CD4-positive, alpha-beta T cell treated with Interleukin-17A for 4 hours (primary cell): Measurements from ENCODE around the gene PARD6G.
"Not testable (repeated sequence)": the region's sequence is repeated elsewhere in the genome, so short reads cannot be mapped to it uniquely, and the experiment has no call there.

ENCODE experiments used
- DNase-seq: peaks from one replicate; pipeline ENCODE4 v3.0.0-alpha.2; 2020; ENCODE audit warnings: mixed read lengths

The PARD6G gene, protein sequence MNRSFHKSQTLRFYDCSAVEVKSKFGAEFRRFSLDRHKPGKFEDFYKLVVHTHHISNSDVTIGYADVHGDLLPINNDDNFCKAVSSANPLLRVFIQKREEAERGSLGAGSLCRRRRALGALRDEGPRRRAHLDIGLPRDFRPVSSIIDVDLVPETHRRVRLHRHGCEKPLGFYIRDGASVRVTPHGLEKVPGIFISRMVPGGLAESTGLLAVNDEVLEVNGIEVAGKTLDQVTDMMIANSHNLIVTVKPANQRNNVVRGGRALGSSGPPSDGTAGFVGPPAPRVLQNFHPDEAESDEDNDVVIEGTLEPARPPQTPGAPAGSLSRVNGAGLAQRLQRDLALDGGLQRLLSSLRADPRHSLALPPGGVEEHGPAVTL

DNA sequence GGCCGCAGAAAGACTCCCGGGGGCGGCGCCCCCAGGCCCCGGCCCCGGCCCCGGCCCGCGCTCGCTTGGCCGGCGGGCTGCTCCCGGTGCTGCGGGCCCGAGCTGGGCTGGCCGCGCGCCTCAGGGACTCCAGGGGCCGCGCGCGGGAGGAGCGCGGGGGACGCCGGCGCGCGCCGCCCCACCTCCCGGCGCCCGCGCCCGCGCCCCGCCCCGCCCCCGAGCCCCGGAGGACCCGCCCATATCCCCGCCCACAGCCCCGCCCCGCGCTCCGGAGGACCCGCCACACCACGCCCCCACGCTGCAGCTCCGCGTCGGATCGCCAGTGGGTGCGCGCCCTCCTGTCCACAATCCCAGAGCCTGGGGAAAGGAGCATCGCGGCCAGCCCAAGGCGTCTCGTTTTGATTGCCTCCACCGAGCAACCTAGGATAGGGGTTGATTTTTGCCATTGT lies at the start of gene PARD6G:
Gene PARD6G, minus strand, starts transcription at position 122 of the 449 bp plus-strand sequence. CDS start 166 bp downstream, outside the sequence.
- DNase-seq, result peak; percentile 57

DNA sequence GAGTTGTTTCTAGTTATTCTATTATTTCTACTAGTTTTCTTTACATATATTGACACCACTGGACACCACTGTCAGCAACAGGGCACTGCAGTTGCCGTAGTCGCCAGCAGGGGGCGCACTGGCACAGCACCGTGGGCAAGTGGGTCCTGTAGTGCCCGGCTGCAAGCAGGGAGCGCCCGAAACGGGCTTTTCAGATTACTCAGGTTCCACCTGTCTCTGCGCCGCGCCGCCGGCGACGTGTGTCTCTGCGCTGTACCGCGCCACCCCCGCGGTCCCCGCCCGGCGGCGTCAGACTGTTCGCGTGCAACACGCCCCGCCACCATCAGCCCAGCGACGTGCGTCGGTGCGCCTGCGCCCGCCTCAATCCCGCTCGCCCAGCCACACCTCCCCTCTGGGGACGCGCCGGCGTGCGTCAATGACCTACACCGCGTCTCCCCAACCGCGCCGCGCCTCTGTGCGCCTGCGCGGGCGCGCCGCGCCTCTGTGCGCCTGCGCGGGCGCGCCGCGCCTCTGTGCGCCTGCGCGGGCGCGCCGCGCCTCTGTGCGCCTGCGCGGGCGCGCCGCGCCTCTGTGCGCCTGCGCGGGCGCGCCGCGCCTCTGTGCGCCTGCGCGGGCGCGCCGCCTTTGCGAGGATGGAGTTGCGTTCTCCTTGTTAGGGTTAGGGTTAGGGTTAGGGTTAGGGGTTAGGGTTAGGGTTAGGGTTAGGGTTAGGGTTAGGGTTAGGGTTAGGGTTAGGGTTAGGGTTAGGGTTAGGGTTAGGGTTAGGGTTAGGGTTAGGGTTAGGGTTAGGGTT lies 15.1 kb upstream of the PARD6G start:
- not testable (repeated sequence) for DNase-seq

DNA sequence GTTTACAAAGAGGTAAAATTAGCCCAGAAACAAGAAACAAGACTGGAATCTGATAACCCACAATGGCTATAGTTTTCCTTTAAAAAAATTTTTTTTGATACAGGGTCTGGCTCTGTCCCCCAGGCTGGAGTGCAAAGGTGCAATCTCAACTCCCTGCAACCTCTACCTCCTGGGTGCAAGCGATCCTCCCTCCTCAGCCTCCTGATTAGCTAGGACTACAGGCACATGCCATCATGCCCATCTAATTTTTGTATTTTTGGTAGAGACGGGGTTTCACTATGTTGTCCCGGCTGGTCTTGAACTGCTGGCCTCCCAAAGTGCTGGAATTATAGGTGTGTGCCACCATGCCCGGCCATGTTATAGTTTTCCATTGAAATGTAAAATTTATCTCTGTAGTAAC lies 12.3 kb upstream of the PARD6G start:
- no peak for DNase-seq

DNA sequence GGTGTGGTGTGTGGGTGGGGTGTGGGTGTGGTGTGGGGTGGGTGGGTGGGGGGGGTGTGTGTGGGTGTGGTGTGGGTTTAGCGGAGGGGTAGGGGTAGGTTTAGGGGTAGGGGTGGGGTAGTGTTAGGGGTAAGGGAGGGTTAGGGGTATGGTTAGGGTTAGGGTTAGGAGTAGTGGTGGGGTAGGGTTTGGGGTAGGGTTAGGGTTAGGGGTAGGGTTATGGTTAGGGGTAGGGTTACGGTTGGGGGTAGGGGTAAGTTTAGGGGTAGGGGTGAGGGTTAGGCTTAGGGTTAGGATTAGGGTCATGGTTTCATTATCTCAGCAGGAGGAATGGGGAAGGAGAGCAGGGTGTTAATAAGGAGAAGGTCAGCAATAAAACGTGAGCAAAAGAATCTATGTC lies 11.3 kb upstream of the PARD6G start:
- no peak for DNase-seq

DNA sequence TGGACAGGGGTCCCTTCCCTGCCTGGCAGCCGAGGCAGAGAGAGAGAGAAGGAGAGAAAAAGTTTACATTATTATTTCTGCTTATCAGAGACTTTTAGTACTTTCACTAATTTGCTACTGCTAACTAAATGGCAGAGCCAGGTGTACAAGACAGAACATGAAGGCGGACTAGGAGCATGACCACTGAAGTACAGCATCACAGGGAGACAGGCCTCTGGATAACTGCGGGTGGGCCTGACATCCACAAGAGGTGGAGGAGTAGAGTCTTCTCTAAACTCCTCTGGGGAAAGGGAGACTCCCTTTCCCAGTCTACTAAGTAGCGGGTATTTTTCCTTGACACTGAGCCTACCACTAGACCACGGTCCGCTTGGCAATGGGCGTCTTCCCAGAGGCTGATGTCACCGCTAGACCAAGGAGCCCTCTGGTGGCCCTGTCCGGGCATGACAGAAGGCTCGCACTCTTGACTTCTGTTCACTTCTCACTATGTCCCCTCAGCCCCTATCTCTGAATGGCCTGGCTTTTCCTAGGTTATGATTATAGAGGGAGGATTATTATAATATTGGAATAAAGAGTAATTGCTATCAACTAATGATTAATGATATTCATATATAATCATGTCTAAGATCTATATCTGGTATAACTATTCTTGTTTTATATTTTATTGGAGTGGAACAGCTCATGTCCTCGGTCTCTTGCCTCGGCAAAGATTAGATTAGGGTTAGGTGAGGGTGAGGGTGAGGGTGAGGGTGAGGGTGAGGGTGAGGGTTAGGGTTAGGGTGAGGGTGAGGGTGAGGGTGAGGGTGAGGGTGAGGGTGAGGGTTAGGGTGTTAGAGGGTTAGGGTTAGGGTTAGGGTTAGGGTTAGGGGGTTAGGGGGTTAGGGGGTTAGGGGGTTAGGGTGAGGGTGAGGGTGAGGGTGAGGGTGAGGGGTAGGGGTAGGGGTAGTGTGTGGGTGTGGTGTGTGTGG lies 10.5 kb upstream of the PARD6G start:
- DNase-seq, result peak; percentile 42

DNA sequence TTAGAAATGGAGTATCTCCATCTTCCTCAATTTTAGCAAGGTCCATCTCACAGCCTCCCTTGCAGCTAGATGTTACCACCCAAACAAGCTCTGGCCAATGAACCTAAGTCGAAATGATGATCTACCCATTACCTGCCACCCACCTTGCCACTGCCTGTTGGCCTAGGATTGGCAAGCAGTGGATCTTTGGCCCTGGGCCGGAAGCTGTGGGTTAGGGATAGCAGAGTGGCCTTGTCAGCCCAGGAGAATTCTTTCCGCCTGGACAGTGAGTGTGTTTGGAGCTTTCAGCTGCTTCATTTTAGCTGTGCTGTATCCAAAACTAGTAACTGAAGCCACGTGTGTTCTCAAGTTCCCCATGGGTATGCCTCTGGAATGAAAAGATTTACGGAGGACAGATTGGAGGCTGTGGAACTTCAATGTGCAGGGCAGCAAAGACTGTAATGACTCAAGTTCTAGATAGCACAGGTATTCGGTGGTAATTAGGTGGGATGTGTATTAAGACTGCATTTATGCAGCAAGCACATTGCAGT lies 7.7 kb upstream of the PARD6G start:
- no peak for DNase-seq

DNA sequence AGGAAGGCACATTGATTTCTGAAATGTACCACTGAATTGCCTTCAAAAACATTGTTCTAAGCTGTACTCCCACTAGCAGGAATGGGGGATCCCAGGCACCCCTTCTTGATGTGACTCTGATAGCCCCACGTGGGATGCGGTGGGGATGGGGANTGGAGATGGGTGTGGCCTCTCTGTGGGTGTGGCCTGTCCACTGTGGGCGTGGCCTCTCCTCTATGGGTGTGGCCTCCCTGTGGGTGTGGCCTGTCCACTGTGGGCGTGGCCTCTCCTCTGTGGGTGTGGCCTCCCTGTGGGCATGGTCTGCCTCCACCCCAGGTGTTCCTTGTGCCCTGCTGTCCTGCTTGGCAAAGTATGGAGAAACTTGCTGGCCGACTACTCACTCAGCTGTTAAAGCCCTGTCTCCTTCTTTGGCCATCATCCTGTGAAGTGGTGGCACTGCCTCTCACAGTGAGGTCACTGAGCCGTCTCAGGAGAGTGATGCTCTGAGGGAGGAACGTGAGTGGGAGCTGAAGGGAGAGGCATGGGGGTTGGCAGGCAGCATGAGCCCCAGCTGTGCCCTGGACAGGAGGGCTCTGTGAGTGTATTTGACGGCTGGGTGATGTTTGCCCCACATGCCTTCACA lies 6.7 kb upstream of the PARD6G start:
- DNase-seq, result no peak

DNA sequence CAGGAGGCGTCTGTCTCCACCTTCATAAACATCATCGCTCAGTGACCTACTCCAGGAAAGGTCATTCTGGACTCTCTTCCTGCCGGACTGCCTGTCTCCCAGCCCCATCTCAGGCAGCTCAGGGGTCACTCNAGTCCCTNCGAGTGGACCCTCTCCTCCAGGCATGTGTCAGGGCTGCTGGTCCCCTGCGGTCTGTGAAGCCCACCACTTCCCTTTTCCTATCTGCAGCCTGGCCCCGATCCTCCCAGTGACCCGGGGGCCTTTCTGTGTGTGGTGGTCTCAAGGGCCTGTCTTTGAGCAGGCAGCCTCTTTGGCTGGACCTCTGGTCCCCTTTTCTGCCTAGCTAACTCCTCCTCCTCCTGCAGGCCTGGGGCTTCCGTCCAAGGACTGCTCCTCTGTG lies 5.9 kb upstream of the PARD6G start:
- DNase-seq, result no peak

DNA sequence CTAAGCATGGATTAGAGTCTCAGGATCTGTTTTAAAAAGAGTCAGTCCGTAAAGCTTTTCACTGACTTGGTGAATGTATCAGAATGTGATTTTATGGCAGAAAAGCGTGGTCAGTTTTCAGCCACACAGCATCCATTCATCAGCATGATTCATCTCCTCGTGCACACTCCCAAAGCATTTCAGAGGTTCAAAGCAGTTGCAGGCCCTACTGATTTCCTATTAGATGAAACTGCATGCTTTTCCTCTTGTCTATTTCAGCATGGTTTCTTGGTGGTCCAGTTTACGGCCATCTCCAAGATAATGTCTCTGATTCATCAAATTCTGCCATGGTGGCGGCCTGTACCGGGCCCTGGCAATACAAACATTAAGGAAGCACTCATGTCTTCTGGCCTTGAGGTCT lies 4.8 kb upstream of the PARD6G start:
- no peak for DNase-seq

DNA sequence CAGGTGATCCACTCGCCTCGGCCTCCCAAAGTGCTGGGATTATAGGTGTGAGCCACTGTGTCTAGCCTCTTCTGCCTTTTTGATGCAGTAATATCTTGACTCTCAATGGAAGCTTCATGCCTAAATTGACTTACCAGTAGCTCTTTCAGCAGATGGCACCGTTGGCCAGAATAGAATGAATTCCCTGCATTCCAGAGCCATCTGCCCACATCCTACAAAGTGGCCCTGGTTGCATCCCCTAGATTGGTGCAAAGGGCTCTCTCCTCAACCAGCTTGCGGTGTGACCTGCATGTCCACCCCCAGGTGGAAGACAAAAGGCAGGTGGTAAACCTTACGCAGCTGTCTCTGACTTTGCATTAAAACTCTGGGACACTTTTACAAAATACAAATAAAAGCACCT lies 4.4 kb upstream of the PARD6G start:
- DNase-seq, result no peak

DNA sequence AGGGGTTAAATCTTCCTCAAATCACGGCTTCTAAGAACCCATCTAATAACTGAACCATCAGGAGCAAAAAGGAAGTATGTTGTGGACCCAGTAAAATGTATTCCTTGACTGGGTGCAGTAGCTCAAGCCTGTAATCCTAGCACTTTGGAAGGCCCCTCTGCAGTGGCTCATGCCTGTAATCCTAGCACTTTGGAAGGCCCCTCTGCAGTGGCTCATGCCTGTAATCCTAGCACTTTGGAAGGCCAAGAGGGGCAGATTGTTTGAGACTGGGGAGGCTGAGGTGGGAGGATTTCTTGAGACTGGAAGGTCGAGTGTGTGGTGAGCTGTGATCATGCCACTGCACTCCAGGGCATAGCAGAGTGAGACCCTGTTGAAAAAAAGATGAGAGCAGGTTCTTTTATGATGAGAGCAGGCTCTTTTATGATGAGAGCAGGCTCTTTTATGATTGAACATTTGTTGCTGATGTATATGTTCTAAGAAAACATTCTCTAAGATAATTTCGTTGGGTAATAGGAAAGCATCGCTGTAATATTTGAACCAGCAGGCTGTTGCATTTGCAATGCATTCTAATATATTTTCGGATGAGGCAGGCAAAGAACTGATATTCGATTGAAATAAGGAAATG lies 3.5 kb upstream of the PARD6G start:
- no peak for DNase-seq

DNA sequence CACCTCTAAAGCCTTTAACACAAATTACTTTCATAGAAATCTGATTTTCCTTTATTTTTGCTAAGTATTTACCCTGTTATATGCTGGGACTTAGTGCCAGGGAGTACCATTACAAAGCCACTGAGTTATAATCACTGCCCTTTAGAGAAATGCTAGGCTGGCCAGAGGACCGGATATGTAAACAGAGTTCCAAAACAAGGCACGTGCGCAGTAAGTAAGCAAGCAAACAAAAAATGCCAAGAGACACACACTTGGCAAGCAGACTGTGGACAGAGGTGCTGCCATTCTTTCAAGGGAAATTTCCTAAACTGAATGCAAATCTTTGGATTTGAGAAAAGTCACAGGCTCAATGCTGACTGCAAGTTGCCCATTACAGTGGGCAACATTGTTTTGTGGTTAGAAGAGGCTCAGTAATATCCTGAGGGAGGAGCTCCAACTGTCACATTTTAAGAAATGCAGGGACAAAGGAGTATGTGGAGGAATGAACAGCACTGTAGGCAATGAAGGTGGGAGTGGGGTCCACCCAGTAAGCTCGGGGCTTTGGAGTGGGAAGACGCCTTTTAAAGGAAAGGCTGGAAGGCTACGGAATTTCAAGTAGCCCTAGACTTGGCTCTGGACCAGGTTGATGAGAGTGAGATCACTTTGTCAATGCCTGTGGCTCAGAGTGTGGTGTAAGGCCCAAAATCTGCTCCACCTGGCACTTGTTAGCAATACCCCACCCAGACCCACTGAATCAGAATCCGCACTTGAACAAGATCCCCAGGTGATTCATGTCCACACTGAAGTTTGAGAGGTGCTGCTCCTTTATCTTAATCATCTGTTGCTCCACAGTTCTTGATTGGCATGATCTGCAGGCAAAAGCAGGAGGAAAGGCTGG lies 2.1 kb upstream of the PARD6G start:
- no peak for DNase-seq

DNA sequence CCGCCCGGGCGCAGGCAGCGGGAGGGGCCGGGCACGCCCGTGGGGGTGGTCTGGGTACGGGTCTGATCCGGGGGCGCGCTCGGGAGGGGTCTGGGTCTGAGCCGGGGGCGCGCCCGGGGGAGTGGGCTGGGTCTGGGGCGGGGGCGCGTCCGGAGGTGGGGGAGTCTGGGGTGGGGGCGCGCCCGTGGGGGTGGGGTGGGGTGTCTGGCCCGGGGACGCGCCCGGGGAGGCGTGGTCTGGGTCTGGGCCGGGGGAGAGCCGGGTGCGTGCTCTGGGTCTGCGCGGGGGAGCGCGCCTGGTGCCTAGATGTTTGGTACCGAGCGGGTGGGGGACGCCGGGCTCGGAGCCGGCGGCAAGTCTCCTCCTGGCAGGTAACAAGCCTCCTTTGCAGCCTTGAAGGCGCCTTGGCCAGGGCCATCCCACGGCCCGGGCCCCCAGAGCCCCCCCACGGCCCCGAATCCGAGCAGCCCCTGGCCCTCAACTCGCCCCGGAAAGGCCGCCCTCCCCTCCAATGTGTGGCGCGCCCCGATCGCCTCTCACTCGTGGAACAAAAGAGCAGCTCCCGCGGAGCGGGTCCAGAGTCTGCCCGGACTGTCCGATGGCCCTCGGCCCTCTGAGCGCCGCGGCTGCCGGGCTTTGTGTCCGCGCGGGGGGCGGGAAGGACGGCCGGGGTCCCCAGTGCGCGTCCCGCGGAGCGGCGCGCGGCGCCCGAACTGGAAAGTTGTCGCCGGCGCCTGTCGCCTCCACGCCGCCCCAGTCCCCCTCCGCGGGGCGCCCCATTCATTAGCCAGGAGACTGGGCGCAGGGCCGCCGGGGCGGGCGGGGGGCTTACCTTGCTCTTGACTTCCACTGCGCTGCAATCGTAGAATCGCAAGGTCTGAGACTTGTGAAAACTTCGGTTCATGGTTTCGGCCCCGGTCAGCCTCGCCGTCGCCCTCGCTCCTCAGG lies 595 bp downstream of the PARD6G start:
- no peak for DNase-seq

DNA sequence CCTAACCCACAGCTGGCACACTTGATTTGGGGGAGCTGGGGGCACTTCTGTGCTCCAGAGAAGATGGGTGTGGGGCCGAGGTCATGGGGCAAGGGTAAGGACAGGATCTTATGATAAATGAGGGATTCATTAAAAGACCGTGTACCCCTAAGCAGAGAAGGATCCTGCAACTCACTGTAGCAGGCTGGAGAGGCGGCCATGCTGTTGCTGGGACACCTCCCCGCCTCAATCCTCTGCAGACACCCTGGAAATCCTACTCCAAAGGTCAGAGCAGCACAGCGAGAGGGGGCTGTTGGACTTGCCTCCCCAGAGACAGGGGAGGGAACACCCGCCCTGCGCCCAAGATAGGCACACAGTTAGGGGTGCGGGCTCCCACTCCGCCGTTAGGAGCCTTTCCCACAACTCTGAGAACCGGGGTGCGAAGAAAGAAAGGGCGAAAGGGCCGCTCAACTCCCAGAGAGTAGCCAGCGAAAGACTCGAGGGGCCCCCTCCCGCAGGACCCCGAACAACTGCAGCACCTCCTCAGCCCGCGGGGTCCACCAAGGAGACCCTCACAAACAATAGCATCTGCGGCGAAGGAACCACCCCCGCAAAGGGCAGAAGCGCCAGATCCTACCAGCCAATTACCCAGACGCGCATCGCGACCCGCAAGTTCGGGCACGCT lies 1.4 kb downstream of the PARD6G start:
- no peak for DNase-seq

DNA sequence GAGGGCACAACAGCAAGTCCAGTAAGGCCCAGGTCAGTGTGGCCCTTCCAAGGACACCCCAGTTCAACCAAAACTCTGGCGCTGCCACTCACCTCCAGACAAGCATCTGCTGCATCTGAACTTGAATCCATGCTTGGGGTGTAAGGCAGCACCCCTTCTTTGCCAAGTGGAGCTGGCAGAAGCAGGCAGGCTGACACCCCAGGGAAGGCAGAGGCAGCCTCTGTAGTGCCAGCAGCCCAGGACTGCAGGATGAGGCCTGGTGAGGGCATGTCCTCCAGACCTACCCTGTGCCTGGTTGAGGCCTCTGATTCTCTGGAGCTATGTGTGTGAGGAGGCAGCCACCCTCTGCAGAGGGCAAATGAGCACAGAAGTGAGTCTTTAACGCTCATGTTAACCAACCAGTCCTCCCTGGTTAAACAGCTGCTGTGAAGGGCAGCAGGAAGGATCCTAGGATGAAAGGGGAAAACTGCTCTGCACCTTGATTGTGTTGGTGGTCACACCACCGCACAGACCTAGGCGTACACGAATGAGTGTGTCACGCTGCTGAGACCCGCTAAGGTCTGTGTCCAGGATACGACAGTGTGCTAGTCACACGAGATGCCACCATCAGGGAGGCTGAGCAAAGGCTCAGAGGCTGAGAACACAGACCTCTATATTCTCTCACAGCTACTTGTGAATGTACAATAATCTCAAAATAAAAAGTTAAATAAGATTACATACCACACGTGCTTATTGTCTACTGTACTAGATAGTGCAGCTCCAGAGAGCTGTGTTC lies 2.2 kb downstream of the PARD6G start:
- DNase-seq, result no peak

DNA sequence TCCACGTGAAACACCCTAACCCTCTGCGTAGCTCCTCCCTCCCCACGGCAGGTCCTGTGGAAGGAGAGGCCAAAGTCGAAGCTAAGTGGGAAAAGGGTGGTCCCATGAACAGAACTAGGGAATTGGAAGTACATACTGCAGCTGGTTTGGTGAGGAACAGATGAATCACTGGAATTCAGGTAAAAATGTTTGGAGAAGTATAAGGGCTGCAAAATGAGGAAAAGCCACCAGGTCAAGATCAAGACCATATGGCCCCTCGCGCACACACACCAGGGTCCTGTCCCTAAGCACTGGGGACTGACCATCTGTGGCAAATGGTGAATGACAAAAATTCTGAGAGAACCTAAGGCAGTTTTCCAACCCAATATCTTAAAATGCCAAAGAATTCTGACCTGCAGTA lies 3.1 kb downstream of the PARD6G start:
- DNase-seq, result no peak

DNA sequence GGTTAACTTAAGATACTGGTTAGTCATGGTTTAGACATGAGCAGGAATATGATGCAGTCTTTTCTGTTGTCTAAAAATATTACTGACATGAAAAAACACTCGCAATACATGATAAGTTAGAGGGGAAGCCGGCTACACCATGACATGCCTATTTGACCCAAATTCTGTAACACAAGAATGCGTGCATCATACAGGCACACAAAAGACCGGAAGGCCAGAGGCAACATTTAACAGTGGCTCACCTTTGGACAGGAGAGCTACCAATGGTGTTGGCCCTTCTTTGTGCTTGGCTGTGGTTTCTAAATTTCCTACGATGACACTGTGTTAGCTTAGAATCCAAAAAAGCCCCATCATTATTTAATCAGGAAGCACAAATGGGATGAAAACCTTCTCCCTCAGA lies 4.1 kb downstream of the PARD6G start:
- no peak for DNase-seq
